HCT116 (cell line): Measurements from ENCODE around the gene TMEM254. TPM values are rescaled to one million over a fixed set of nuclear protein-coding genes. Genes with fewer than 3 reads are reported as not detected.

ENCODE experiments used
- ATAC-seq: fragments of 200-7000 bp; cut with Tn5 transposase; 2 replicates; pipeline ENCODE4 v1.9.1; 2020; ENCODE audit warnings: mild to moderate bottlenecking, moderate library complexity
- BruUV-seq: library from RNA; stranded (reverse); fragments of 400-500 nt; replicated peaks from 2 replicates; lab custom pipeline; 2021; lab: Mats Ljungman, UMichigan
- CTCF ChIA-PET: fragments of 300-600 bp; sonication (Branson Sonifier 250); formaldehyde crosslinking; loops from one replicate; lab custom pipeline; 2021; ENCODE audit warnings: antibody characterized with exemption; lab: Charles Lee
- POLR2A ChIA-PET: fragments of 300-600, 350-600 bp; sonication (Branson Sonifier 250); formaldehyde crosslinking; loops from one replicate; lab custom pipeline; 2021; ENCODE audit warnings: antibody characterized with exemption; lab: Charles Lee
- RAD21 ChIA-PET, 2 experiments: fragments of 300-600 bp; sonication (Branson Sonifier 250); formaldehyde crosslinking; loops; one replicate each; lab custom pipeline; 2023; ENCODE audit warnings: low total read pairs in 2 of 2; ENCODE audit not compliant: uncharacterized antibody in 2 of 2, unreplicated experiment in 2 of 2, low non-redundant PET in 1 of 2; lab: Charles Lee
- DNase-seq: peaks from one replicate; pipeline ENCODE4 v3.0.0-alpha.2; 2010; ENCODE audit warnings: low read depth, low spot score
- H2AFZ ChIP-seq: fragments of 200-600 bp; shearing (Covaris generic), sonication (generic); 2 replicates; pipeline ENCODE4 v1.6.1; 2017; ENCODE audit warnings: low read depth, mixed run types, mixed read lengths, antibody characterized with exemption, low read length; ENCODE audit not compliant: poor library complexity, severe bottlenecking
- H3K27ac ChIP-seq: 2 replicates; pipeline ENCODE4 v1.5.1; 2012; ENCODE audit warnings: low read depth, low read length
- H3K27me3 ChIP-seq: fragments of 200-600 bp; sonication (generic); 2 replicates; pipeline ENCODE4 v1.6.1; 2016; ENCODE audit warnings: mixed run types, low read length, mixed read lengths; ENCODE audit not compliant: insufficient read depth
- H3K36me3 ChIP-seq, 2 experiments: fragments of 200-500 bp in 1 of 2; fragments of 200-600 bp in 1 of 2; sonication (Bioruptor generic) in 1 of 2; sonication (generic) in 1 of 2; 2 replicates each; pipeline versions ENCODE4 v1.5.1 to v1.6.1; 2014 to 2016; ENCODE audit warnings: low read length in 2 of 2, inconsistent platforms in 1 of 2, mixed read lengths in 1 of 2, mixed run types in 1 of 2; ENCODE audit not compliant: insufficient read depth in 2 of 2, control insufficient read depth in 1 of 2
- H3K4me1 ChIP-seq, 2 experiments: fragments of 200-600 bp in 1 of 2; sonication (generic) in 1 of 2; 2 replicates each; pipeline versions ENCODE4 v1.5.1 to v1.6.1; 2012 to 2017; ENCODE audit warnings: low read length in 2 of 2, inconsistent platforms in 1 of 2, mild to moderate bottlenecking in 1 of 2, mixed read lengths in 1 of 2, mixed run types in 1 of 2, moderate library complexity in 1 of 2; ENCODE audit not compliant: insufficient read depth in 2 of 2, control insufficient read depth in 1 of 2
- H3K4me2 ChIP-seq: fragments of 200-600 bp; sonication (generic); 2 replicates; pipeline ENCODE4 v1.6.1; 2017; ENCODE audit warnings: mixed run types, low read length, mixed read lengths
- H3K4me3 ChIP-seq, 2 experiments: fragments of 200-600 bp in 1 of 2; sonication (generic) in 1 of 2; replicated peaks in 1 of 2; 2 replicates each; pipeline ENCODE4 v1.5.1; 2011 to 2016; ENCODE audit warnings: low read length in 2 of 2, control low read depth in 1 of 2, low read depth in 1 of 2, mild to moderate bottlenecking in 1 of 2, mixed read lengths in 1 of 2, mixed run types in 1 of 2
- H3K79me2 ChIP-seq: fragments of 200-600 bp; sonication (generic); 2 replicates; pipeline ENCODE4 v1.6.1; 2017; ENCODE audit warnings: mild to moderate bottlenecking, mixed run types, low read length, moderate library complexity, mixed read lengths; ENCODE audit not compliant: insufficient read depth
- H3K9ac ChIP-seq: fragments of 200-600 bp; sonication (generic); 2 replicates; pipeline ENCODE4 v1.6.1; 2016; ENCODE audit warnings: low read length, mixed read lengths
- H3K9me2 ChIP-seq: fragments of 200-600 bp; sonication (generic), shearing (Covaris generic); 2 replicates; pipeline ENCODE4 v1.6.1; 2017; ENCODE audit warnings: mixed run types, mild to moderate bottlenecking, moderate library complexity; ENCODE audit not compliant: insufficient read depth
- H3K9me3 ChIP-seq, 2 experiments: fragments of 200-500 bp in 1 of 2; fragments of 200-600 bp in 1 of 2; sonication (Bioruptor generic) in 1 of 2; sonication (generic) in 1 of 2; 2 replicates each; pipeline ENCODE4 v1.6.1; 2014 to 2017; ENCODE audit warnings: low read length in 2 of 2, mixed read lengths in 2 of 2, inconsistent platforms in 1 of 2, low read depth in 1 of 2, mild to moderate bottlenecking in 1 of 2, mixed run types in 1 of 2, moderate library complexity in 1 of 2; ENCODE audit not compliant: control insufficient read depth in 1 of 2, insufficient read depth in 1 of 2
- H4K20me1 ChIP-seq: fragments of 200-600 bp; sonication (generic), shearing (Covaris generic); 2 replicates; pipeline ENCODE4 v1.6.1; 2017; ENCODE audit warnings: mixed run types, mild to moderate bottlenecking, moderate library complexity; ENCODE audit not compliant: insufficient read depth
- CBX3 ChIP-seq: IDR thresholded peaks from 2 replicates; pipeline ENCODE4 v1.6.1; 2012; ENCODE audit warnings: low read depth
- EZH2 ChIP-seq: fragments of 200-600 bp; sonication (generic); IDR thresholded peaks from 2 replicates; pipeline ENCODE4 v1.6.1; 2017; ENCODE audit warnings: antibody characterized with exemption, mixed run types
- POLR2AphosphoS5 ChIP-seq: IDR thresholded peaks from 2 replicates; pipeline ENCODE4 v1.6.1; 2011; ENCODE audit warnings: mild to moderate bottlenecking, low read depth, low read length, moderate library complexity
- SRF ChIP-seq: IDR thresholded peaks from 2 replicates; pipeline ENCODE4 v1.6.1; 2012; ENCODE audit warnings: low read depth
- intact Hi-C: fragments of 100-400 bp; cut with micrococcal nuclease; formaldehyde crosslinking; loops from 2 replicates; pipeline ENCODE4 v1.10.0; 2022
- total RNA-seq: library from RNA; stranded (reverse); gene quantifications from one replicate; pipeline ENCODE4 v1.2.1, GENCODE V29; 2021; ENCODE audit not compliant: unreplicated experiment
- TF ChIP-seq, protein P1 (sequence below), 3 experiments: fragments of 200-600 bp in 1 of 3; sonication (generic) in 1 of 3; IDR thresholded peaks in 2 of 3; conservative IDR thresholded peaks in 1 of 3; 2 replicates each; pipeline ENCODE4 v1.5.1; 2012 to 2017; ENCODE audit warnings: low read depth in 2 of 3, low read length in 2 of 3, antibody characterized with exemption in 1 of 3, borderline replicate concordance in 1 of 3, control low read depth in 1 of 3, mild to moderate bottlenecking in 1 of 3, mixed read lengths in 1 of 3, mixed run types in 1 of 3, moderate library complexity in 1 of 3; ENCODE audit not compliant: insufficient read depth in 1 of 3

Gene TMEM254
- total RNA-seq, 1 experiment from 2014 or later: 12.1 TPM

- H3K4me1 ChIP-seq: peaks cover 9 to 15% of the 10 kb centered on the region in 2 experiments; a peak in 3 of 4 replicates
- peak overlapping the region; percentile 71 to 90 for H3K4me3 ChIP-seq
- peak overlapping the region; percentile 83 for H3K4me2 ChIP-seq
- no peak for TF ChIP-seq CBX3
- TF ChIP-seq, protein P1, sequence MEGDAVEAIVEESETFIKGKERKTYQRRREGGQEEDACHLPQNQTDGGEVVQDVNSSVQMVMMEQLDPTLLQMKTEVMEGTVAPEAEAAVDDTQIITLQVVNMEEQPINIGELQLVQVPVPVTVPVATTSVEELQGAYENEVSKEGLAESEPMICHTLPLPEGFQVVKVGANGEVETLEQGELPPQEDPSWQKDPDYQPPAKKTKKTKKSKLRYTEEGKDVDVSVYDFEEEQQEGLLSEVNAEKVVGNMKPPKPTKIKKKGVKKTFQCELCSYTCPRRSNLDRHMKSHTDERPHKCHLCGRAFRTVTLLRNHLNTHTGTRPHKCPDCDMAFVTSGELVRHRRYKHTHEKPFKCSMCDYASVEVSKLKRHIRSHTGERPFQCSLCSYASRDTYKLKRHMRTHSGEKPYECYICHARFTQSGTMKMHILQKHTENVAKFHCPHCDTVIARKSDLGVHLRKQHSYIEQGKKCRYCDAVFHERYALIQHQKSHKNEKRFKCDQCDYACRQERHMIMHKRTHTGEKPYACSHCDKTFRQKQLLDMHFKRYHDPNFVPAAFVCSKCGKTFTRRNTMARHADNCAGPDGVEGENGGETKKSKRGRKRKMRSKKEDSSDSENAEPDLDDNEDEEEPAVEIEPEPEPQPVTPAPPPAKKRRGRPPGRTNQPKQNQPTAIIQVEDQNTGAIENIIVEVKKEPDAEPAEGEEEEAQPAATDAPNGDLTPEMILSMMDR (IDR thresholded peaks at IDR 0.05 in 2 of 3, conservative IDR thresholded peaks at IDR 0.05 in 1 of 3; ENCODE audit: borderline replicate concordance in 1 of 3, insufficient read depth in 1 of 3, low read depth in 2 of 3, low read length in 2 of 3): no peak
- TF ChIP-seq SRF: no peak
- TF ChIP-seq, all 23 proteins: peak for 0
- ChIA-PET POLR2A (no interaction called here), CTCF (no interaction called here), RAD21 (no interaction called here)
- Histone ChIP-seq H3K9me2 (no peaks in the 10 kb centered on the region), H4K20me1 (no peaks in the 10 kb centered on the region), H3K27me3 (no peaks in the 10 kb centered on the region), H3K27ac (peak overlapping the region; percentile 87), H3K36me3 (no peaks in the 10 kb centered on the region), H2AFZ (peak overlapping the region; percentile 81), H3K9me3 (no peaks in the 10 kb centered on the region), H3K9ac (peak overlapping the region; percentile 79), H3K79me2 (no peaks in the 10 kb centered on the region)
- intact Hi-C loops: no loop called here
- ATAC-seq (no peak), DNase-seq (no peak)
- BruUV-seq: TSS peak; percentile 61
Observed at GRCh38 chr10:80077869-80078447, 507 bp upstream of the TMEM254 start.

DNA sequence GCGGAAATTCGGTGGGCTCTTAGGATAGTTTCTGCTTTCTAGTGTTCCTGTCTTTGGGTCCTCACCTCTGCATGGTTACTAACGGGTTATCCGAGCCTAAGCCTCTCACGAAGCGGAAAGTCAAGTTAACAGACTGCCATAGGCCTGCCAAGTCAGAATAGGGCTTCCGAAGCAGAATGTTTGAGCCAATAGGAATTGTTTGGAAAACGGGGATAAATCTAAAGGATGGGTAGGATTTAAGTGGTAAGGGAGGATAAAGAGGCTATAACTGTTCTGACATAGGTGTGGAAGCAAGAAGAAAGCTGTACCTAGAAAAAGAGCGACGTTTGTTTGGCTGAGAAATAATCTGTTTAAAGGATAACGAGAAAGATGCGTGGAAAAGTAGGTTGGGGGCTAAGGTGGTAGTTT, 851 bp downstream of the TMEM254 start:
- Histone ChIP-seq H3K36me3 (no peaks in the 10 kb centered on the region), H3K9me3 (no peaks in the 10 kb centered on the region), H3K9ac (peak overlapping the region; percentile 79), H3K4me2 (peak overlapping the region; percentile 83), H3K4me1 (peaks cover 9 to 15% of the 10 kb centered on the region in 2 experiments; a peak in 3 of 4 replicates), H4K20me1 (no peaks in the 10 kb centered on the region), H3K79me2 (no peaks in the 10 kb centered on the region), H3K4me3 (peak overlapping the region; percentile 71 to 90), H3K27me3 (no peaks in the 10 kb centered on the region), H3K9me2 (no peaks in the 10 kb centered on the region), H2AFZ (peak overlapping the region; percentile 44), H3K27ac (peak overlapping the region; percentile 87)
- ChIA-PET RAD21 (no interaction called here), CTCF (interaction anchor here (1.2 kb wide), 1 partner anchor 20 kb away, joined by 11 read pairs; no protein-coding TSS in a partner anchor), POLR2A (interaction anchor here (0.8 to 1.2 kb wide), 5 partner anchors 9 to 27 kb away, joined by 3 to 5 read pairs (median 3); no protein-coding TSS in a partner anchor)
- TSS peak; percentile 85 for BruUV-seq
- intact Hi-C loops: no loop called here
- ATAC-seq (no peak), DNase-seq (no peak)
- TF ChIP-seq POLR2AphosphoS5 (peak; percentile 2; the same call in 1 of the 2 replicates), EZH2 (no peak)
